ENCODE measurements around the gene MCRS1. TPM values are rescaled to one million over a fixed set of nuclear protein-coding genes. Genes with fewer than 3 reads are reported as not detected.
"Not testable (repeated sequence)": the region's sequence is repeated elsewhere in the genome, so short reads cannot be mapped to it uniquely, and the experiment has no call there.

Gene MCRS1
- total RNA-seq, 4 donors from 2014 or later, result 35.3 to 62.5 (median 51.1) TPM

- Histone ChIP-seq H3K4me1 (peaks cover 0 to 4% (median 0%) of the 10 kb centered on the region in 3 donors), H3K36me3 (peaks cover 0 to 24% of the 10 kb centered on the region in 2 donors), H3K27ac (no peak overlapping the region), H3K9me3 (no peaks in the 10 kb centered on the region), H3K4me3 (no peak overlapping the region), H3K27me3 (no peaks in the 10 kb centered on the region)
- ATAC-seq, result no peak
- TF ChIP-seq EP300 (IDR thresholded peaks at IDR 0.05), result no peak
- TF ChIP-seq CTCF (IDR thresholded peaks at IDR 0.05), result no peak
- no peak for TF ChIP-seq POLR2AphosphoS5 (IDR thresholded peaks at IDR 0.05)
- TF ChIP-seq POLR2A (IDR thresholded peaks at IDR 0.05), result no peak
- 39 to 66% methylated on average over 4 to 5 of the region's 5 CpGs for WGBS, 2 donors (ENCODE audit: low coverage in 1 of 2)
Observed at GRCh38 chr12:49515266-49515665, 52.7 kb downstream of the MCRS1 start.

DNA sequence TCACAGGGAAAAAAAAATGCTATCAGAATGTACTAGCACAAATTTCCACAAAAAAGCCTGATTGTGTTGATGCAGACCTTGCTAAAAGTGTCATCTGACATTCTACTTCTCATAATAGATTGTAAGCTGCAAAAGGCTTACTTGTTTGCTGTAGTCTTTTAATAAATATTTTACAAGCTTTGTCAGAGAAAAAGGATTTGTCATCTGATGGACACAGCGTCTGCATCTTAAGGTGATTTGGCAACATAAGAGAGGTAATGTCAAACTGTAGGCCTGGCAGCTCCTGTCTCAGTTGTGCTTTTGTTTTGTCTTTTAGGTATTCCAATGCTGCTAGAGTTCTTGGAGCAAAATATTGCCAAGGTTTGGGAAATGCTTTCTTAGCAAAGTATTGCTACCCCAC is 55.4 kb downstream of the MCRS1 start:
- WGBS, 2 donors (ENCODE audit: low coverage in 1 of 2), result 63 to 86% methylated on average over 1 of the region's 1 CpG
- H3K9me3 ChIP-seq, result no peaks in the 10 kb centered on the region
- ATAC-seq, result no peak

DNA sequence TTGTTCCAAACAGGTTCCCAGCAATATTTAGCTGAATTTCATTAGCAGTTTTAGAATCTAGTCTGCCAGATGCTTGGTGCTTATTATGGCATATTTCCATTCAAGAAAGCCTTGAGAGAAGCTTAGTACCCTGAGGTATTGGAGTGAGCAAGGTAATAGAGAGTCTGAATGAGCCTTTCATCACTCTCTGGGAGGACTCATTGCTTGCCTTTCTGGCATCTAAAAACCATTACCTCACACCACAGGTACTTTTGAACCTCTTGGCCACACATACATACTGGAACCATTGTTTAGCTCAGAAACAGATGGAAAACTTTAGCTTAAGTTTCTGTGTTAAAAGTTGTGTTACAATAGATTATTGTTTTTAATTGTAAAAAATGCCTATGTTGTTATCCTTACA is 56.5 kb downstream of the MCRS1 start:
- no peaks in the 10 kb centered on the region for H3K9me3 ChIP-seq
- no peak for ATAC-seq
- H3K27ac ChIP-seq, result no peak overlapping the region
- no peak overlapping the region for H3K4me3 ChIP-seq
- H3K36me3 ChIP-seq, result peaks cover 0 to 6% of the 10 kb centered on the region in 2 donors
- H3K27me3 ChIP-seq, result no peaks in the 10 kb centered on the region
- TF ChIP-seq CTCF (IDR thresholded peaks at IDR 0.05) (no peak), POLR2A (IDR thresholded peaks at IDR 0.05) (no peak), POLR2AphosphoS5 (IDR thresholded peaks at IDR 0.05) (no peak), EP300 (IDR thresholded peaks at IDR 0.05) (no peak)
- H3K4me1 ChIP-seq, result peaks cover 0 to 4% (median 0%) of the 10 kb centered on the region in 3 donors

More for the DNA sequence above, 55.4 kb downstream of the MCRS1 start:
- Histone ChIP-seq H3K27me3 (no peaks in the 10 kb centered on the region), H3K27ac (no peak overlapping the region), H3K36me3 (peaks cover 0 to 8% of the 10 kb centered on the region in 2 donors), H3K4me3 (no peak overlapping the region), H3K4me1 (peaks cover 0 to 4% (median 0%) of the 10 kb centered on the region in 3 donors)
- TF ChIP-seq CTCF (IDR thresholded peaks at IDR 0.05), result no peak
- TF ChIP-seq POLR2AphosphoS5 (IDR thresholded peaks at IDR 0.05), result no peak
- no peak for TF ChIP-seq POLR2A (IDR thresholded peaks at IDR 0.05)
- TF ChIP-seq EP300 (IDR thresholded peaks at IDR 0.05), result no peak

DNA sequence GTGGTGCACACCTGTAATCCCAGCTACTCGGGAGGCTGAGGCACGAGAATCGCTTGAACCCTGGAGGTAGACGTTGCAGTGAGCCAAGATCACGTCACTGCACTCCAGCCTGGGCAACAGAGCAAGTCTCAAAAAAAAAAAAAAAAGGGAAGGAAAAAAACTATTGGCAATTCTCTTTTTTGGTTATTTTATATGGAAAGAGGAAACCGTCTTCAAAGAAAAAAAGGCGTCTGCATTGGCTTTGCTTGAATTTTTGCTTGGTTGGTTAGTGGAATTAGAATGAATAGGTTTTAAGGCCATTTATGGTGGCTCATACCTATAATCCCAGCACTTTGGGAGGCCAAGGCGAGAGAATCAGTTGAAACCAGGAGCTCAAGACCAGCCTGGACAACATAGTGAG is 58.3 kb downstream of the MCRS1 start:
- 89 to 90% methylated on average over 5 to 7 of the region's 8 CpGs for WGBS, 2 donors (ENCODE audit: low coverage in 1 of 2)
- not testable (repeated sequence) for ATAC-seq

More for the DNA sequence above, 58.3 kb downstream of the MCRS1 start:
- H3K27me3 ChIP-seq, H3K27ac ChIP-seq, H3K9me3 ChIP-seq, H3K4me1 ChIP-seq, H3K36me3 ChIP-seq, H3K4me3 ChIP-seq: not testable (repeated sequence)

Small RNAs within 50 kb of the gene (small RNA-seq; reads per million reads assigned to genes)
- gene POLR2KP1, result 0 reads per million in 4 donors
- gene RNU6-834P, result 0 reads per million in 4 donors

Other genes with a start within 250 kb of the MCRS1 start
- under 1 TPM in 1 of 4 donors, not detected in 3; 0.22 TPM for gene TROAP, start 244.9 kb downstream of the MCRS1 start, total RNA-seq
- gene C1QL4, start 231.0 kb downstream of the MCRS1 start, total RNA-seq, result not detected
- gene DNAJC22, start 221.3 kb downstream of the MCRS1 start, total RNA-seq, result under 1 TPM in 2 of 4 donors, not detected in 2; 0.08 to 0.40 TPM
- gene SPATS2, start 200.7 kb downstream of the MCRS1 start, total RNA-seq, result 10 to 100 TPM in 2 of 4 donors, 1 to 10 TPM in 2; 8.6 to 17.8 (median 9.5) TPM
- under 1 TPM in 3 of 4 donors, not detected in 1; 0.13 to 0.69 (median 0.31) TPM for gene KCNH3, start 29.1 kb downstream of the MCRS1 start, total RNA-seq
- gene FAM186B, start 37.5 kb upstream of the MCRS1 start, total RNA-seq, result under 1 TPM in 2 of 4 donors, not detected in 2; 0.31 to 0.69 TPM
- 10 to 100 TPM; 14.6 to 24.0 (median 18.3) TPM for gene PRPF40B, start 55.4 kb upstream of the MCRS1 start, total RNA-seq
- gene FMNL3, start 139.3 kb upstream of the MCRS1 start, total RNA-seq, result 10 to 100 TPM; 10.4 to 15.4 (median 12.6) TPM
- gene TMBIM6, start 173.4 kb upstream of the MCRS1 start, total RNA-seq, result 100 to 1,000 TPM; 251 to 408 (median 329) TPM

Data from gastroesophageal sphincter (tissue), 4 donors.